ENCODE data around the gene MUC5AC. TPM values are rescaled to one million over a fixed set of nuclear protein-coding genes. Genes with fewer than 3 reads are reported as not detected.

MUC5AC gene
- total and polyA plus RNA-seq, 2 of the 13 experiments (the other 11 are each of a cell fraction or from before 2014, with no cell fraction given): under 0.01 TPM; not detected in 1

GRCh38 chr11:1128311-1129142 lies 29.2 kb upstream of the MUC5AC start:
- H3K9ac ChIP-seq (ENCODE audit: insufficient read depth, low read depth, low read length): no peak overlapping the region
- ChIA-PET POLR2A (no interaction called here), CTCF (ENCODE audit: low intra/inter-chr PET ratio, low total read pairs) (no interaction called here)
- H3K9me3 ChIP-seq (ENCODE audit: low read length): no peaks in the 10 kb centered on the region
- no peak overlapping the region for H3K4me2 ChIP-seq (ENCODE audit: low read depth, low read length)
- no peak for ATAC-seq
- H3K79me2 ChIP-seq (ENCODE audit: insufficient read depth, low read length): no peaks in the 10 kb centered on the region
- H4K20me1 ChIP-seq (ENCODE audit: insufficient read depth, low read length): no peaks in the 10 kb centered on the region; the same call in 1 of the 2 replicates
- H3K4me1 ChIP-seq (ENCODE audit: insufficient read depth, low read length): no peaks in the 10 kb centered on the region
- TF ChIP-seq EZH2 (conservative IDR thresholded peaks at IDR 0.05; ENCODE audit: low read depth, low read length) (0 out of 2 replicates have a peak, but pooled peaks have one; percentile 31), CEBPB (IDR thresholded peaks at IDR 0.05; ENCODE audit: borderline replicate concordance, low read depth, low read length) (no peak)
- in situ Hi-C loops (cut with HindIII; ENCODE audit: extremely low pct_ligation_motif_present, low pct_unique_long_range_greater_than_20kb): no loop called here
- no TSS peak for BruUV-seq (replicated peaks)
- intact Hi-C loops (cut with micrococcal nuclease; ENCODE audit: unreplicated experiment): no loop called here
- WGBS (ENCODE audit: low lambda C conversion rate): 0% methylated on average over 1 of the region's 33 CpGs
- no peak overlapping the region for H3K4me3 ChIP-seq (replicated peaks in 1 of 3; ENCODE audit: insufficient read depth in 1 of 3, low read depth in 2 of 3, low read length in 3 of 3)
- FAIRE-seq: no peak
- H3K27me3 ChIP-seq (ENCODE audit: control insufficient read depth in 1 of 2, insufficient read depth in 2 of 2, low read length in 2 of 2): peaks cover 13 to 55% of the 10 kb centered on the region in 2 experiments; a peak in 4 of 5 replicates
- no peak for DNase-seq (ENCODE audit: low spot score)
- H2AFZ ChIP-seq (ENCODE audit: low read length): no peak overlapping the region
- no peak overlapping the region for H3K27ac ChIP-seq (ENCODE audit: extremely low read length, insufficient read depth, low read length)
- H3K36me3 ChIP-seq (replicated peaks in 1 of 2; ENCODE audit: control insufficient read depth in 1 of 2, insufficient read depth in 2 of 2, low read length in 2 of 2): no peaks in the 10 kb centered on the region

- POLR2A ChIA-PET: no interaction called here
These were observed 28.6 kb upstream of the MUC5AC start for GRCh38 chr11:1129143-1129610.

More at GRCh38 chr11:1129143-1129610, 28.6 kb upstream of the MUC5AC start:
- CTCF ChIA-PET (ENCODE audit: low intra/inter-chr PET ratio, low total read pairs): no interaction called here
- no peak for DNase-seq (ENCODE audit: low spot score)
- no peak overlapping the region for H2AFZ ChIP-seq (ENCODE audit: low read length)
- no peak overlapping the region for H3K4me3 ChIP-seq (replicated peaks in 1 of 3; ENCODE audit: insufficient read depth in 1 of 3, low read depth in 2 of 3, low read length in 3 of 3)
- no peaks in the 10 kb centered on the region for H3K79me2 ChIP-seq (ENCODE audit: insufficient read depth, low read length)
- H3K27me3 ChIP-seq (ENCODE audit: control insufficient read depth in 1 of 2, insufficient read depth in 2 of 2, low read length in 2 of 2): peaks cover 13 to 53% of the 10 kb centered on the region in 2 experiments; a peak in 4 of 5 replicates
- in situ Hi-C loops (cut with HindIII; ENCODE audit: extremely low pct_ligation_motif_present, low pct_unique_long_range_greater_than_20kb) (no loop called here), intact Hi-C loops (cut with micrococcal nuclease; ENCODE audit: unreplicated experiment) (no loop called here)
- H3K9me3 ChIP-seq (ENCODE audit: low read length): no peaks in the 10 kb centered on the region
- no peaks in the 10 kb centered on the region for H3K4me1 ChIP-seq (ENCODE audit: insufficient read depth, low read length)
- H3K9ac ChIP-seq (ENCODE audit: insufficient read depth, low read depth, low read length): no peak overlapping the region
- BruUV-seq (replicated peaks): no TSS peak
- H4K20me1 ChIP-seq (ENCODE audit: insufficient read depth, low read length): no peaks in the 10 kb centered on the region
- FAIRE-seq: no peak
- H3K4me2 ChIP-seq (ENCODE audit: low read depth, low read length): no peak overlapping the region
- no peak; the same call in 1 of the 3 replicates for ATAC-seq
- TF ChIP-seq PAWR (CRISPR knock-in tag; IDR thresholded peaks at IDR 0.05; ENCODE audit: borderline replicate concordance) (no peak), KLF15 (CRISPR knock-in tag; IDR thresholded peaks at IDR 0.05; ENCODE audit: borderline replicate concordance) (no peak), CBX1 (IDR thresholded peaks at IDR 0.05; ENCODE audit: low read depth) (no peak), ZNF124 (CRISPR knock-in tag; IDR thresholded peaks at IDR 0.05) (no peak), HOXD1 (CRISPR knock-in tag; IDR thresholded peaks at IDR 0.05) (no peak), ZZZ3 (CRISPR knock-in tag; IDR thresholded peaks at IDR 0.05; ENCODE audit: borderline replicate concordance) (no peak), ARID2 (CRISPR knock-in tag; IDR thresholded peaks at IDR 0.05; ENCODE audit: borderline replicate concordance) (no peak), ZNF883 (CRISPR knock-in tag; IDR thresholded peaks at IDR 0.05; ENCODE audit: not compliant biosample characterization) (no peak)
- no peaks in the 10 kb centered on the region for H3K36me3 ChIP-seq (replicated peaks in 1 of 2; ENCODE audit: control insufficient read depth in 1 of 2, insufficient read depth in 2 of 2, low read length in 2 of 2)
- 0% methylated on average over 2 of the region's 17 CpGs for WGBS (ENCODE audit: low lambda C conversion rate)
- H3K27ac ChIP-seq (ENCODE audit: extremely low read length, insufficient read depth, low read length): no peak overlapping the region

All from HepG2 (cell line).